ENCODE data around the gene IL6R. TPM values are rescaled to one million over a fixed set of nuclear protein-coding genes. Genes with fewer than 3 reads are reported as not detected.

The IL6R gene
- total RNA-seq, 1 donor from 2014 or later, result 9.7 TPM

GRCh38 chr1:154425172-154425571 is 20.0 kb downstream of the IL6R start:
- DNase-seq (ENCODE audit: low read depth in 2 of 2), result peak in 1 of 2 donors; percentile 24

- peak; percentile 44 to 47 for DNase-seq (ENCODE audit: low read depth in 2 of 2)
These were observed 22.3 kb downstream of the IL6R start for GRCh38 chr1:154427173-154428139.

- DNase-seq (ENCODE audit: low read depth in 2 of 2), result no peak
These were observed 24.0 kb downstream of the IL6R start for GRCh38 chr1:154429118-154429517.

DNA sequence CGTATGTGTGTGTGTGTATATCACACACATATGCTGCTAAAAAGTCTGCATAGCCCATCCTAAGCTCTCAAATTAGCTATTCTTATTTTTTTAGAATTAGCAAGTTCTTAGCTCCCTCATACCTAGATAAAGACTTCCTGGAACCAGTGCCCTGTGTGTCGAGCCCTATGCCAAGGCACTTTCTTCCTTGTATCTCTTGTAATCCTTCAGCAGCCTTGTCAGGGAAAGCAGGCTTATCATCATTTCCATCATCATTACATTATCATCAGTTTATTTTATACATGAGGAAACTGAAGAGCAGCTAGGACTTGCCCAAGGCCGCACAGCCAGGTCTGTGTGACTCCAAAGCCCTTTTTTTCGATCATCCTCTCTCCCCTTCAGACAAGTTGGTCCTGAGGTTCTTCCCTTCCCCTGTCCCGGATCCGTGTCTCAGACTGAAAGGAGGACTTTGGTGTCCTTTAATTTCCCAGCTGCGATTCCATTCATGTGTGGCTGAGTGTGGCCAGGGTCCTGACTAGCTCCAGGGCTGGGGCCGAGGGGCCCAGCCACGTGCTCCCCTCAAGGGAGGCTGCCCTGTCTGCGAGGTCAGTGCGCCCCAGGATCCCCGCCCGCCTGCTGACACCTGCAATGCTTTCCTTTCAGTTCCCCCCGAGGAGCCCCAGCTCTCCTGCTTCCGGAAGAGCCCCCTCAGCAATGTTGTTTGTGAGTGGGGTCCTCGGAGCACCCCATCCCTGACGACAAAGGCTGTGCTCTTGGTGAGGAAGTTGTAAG is 24.9 kb downstream of the IL6R start:
- DNase-seq (ENCODE audit: low read depth in 2 of 2), result no peak

DNA sequence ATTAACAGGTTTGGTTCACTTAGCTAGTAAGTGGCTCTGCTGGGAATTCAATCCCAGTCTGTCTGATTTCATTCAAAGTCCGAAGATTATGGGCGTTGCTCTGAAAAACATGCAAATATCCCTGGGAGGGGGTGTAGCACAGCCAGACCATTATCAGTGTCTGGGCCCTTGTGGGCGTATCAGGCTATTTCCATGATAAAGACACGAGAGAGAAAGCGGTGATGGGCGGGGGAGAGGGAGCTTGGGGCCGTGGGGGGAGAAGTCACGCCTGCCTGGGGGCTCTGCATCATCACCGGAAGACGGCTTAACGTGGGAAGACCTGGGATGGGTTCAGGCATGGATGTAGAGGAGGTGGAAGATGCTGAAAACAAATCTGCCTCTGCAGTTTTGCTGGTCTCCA is 25.8 kb downstream of the IL6R start:
- no peak for DNase-seq (ENCODE audit: low read depth in 2 of 2)

DNA sequence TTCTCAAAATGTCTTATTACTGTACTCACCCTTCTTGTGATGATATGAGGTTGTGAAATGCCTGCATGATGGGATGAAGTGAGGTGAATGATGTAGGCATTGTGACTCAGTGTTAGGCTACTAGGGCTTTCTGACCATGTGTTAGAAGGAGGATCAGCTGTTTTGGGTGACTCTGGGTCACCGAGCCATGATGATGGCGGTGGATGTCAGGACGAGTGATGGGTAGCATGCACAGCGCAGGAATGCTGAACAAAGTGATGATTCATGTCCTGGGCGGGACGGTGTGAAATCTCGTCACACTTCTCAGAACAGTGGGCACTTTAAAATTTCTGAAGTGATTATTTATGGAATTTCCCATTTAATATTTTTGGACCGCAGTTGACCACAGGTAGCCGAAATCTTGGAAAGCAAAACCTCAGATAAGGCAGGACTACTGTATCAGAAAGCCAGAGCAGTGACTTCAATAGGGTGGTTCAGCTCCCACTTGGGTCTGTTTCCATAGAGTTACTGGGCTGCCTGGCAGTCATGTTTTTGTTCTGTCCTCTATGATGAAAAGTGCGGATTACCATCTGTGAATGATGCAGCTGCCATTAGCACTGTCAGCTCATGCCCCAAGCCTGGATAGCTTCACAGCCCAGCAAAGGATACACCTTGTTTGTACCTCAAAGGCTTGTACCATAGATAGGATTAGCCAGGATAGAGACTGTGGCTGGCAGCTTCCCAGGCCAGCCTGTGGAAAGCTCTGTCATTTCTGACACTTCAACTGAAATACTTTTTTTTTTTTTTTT is 26.6 kb downstream of the IL6R start:
- DNase-seq (ENCODE audit: low read depth in 2 of 2), result peak in 1 of 2 donors; percentile 86

- DNase-seq (ENCODE audit: low read depth in 2 of 2), result no peak
These were observed 28.1 kb downstream of the IL6R start for GRCh38 chr1:154433161-154433764.

DNA sequence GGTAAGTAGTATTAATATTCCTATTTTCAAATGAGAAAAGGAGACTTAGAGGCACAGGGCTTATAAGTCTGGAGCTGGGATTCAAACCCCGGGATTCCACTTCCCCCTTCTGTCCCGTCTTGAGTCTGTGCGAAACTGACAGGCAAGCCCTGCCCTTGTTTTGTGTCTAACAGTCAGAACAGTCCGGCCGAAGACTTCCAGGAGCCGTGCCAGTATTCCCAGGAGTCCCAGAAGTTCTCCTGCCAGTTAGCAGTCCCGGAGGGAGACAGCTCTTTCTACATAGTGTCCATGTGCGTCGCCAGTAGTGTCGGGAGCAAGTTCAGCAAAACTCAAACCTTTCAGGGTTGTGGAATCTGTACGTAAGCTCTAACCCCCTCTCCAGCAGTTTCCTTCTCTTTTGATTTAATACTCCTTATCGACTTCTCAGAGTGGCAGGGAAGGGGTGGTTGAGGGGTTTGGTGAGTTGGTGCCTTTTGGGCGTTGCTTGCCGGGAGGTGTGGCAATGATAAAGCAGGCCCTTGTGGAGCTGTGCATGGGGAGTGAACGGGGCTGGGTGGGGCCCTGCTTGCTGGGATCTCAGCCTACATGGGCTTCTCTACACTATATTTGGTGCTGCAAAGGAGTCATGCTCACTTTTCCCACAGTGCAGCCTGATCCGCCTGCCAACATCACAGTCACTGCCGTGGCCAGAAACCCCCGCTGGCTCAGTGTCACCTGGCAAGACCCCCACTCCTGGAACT is 29.4 kb downstream of the IL6R start:
- peak in 1 of 2 donors; percentile 22 for DNase-seq (ENCODE audit: low read depth in 2 of 2)

GRCh38 chr1:154435599-154436200 is 30.6 kb downstream of the IL6R start:
- DNase-seq (ENCODE audit: low read depth in 2 of 2), result no peak

DNA sequence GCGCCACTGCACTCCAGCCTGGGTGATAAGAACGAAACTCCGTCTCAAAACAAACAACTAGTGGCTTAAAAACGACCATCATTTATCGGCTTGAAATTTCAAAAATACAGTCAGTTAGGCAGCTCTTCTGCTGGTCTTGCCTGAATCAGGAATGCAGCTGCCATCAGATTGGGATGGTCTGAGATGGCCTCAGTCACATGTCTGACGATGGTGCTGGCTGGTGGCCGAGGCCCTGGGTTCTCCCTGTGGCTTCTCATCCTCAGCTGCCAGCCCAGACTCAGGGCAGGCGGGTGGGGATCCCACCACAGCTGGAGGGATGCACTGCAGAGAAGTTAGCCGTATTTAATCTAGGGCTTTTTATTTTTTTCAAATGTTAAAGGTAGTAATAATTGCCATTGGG is 31.3 kb downstream of the IL6R start:
- DNase-seq (ENCODE audit: low read depth in 2 of 2), result no peak

- DNase-seq (ENCODE audit: low read depth in 2 of 2), result no peak
These were observed 35.1 kb downstream of the IL6R start for GRCh38 chr1:154440036-154440804.

GRCh38 chr1:154441241-154441888 is 36.2 kb downstream of the IL6R start:
- DNase-seq (ENCODE audit: low read depth in 2 of 2), result peak in 1 of 2 donors; percentile 21

DNA sequence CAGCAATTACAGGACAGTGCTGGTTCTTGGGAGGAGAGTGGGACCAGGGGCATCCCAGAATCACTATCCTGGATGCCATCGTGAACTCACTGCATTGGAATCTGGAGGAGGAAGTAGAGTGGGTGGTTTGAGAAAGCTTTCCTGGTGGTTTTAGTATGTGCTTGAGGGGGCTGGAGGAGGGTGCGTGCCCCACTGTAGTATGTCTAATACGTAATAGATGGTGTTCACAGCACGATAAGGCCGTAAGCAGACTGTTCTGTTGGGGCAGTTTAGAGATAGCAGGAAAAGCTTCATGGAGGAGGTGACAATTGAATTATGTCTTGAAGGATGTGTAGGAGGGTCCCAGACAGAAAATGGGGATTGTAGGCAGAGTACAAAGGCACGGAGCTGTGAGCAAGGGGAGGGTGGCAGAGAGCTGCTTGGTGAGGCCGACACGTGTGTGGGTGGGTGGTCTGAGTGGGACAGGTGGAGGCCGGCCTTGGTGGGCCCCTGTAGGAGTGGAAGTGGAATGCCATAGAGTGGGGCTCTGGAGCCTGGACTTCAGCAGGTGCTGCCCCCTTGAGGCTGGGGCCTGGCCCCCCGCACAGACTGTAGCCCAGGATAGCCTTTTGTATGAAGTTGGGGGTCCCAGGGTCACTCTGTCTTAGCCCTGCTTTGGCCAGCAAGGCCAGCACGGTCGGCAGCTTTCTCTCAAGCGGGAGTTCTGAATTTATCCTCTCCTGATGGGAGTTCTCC is 37.0 kb downstream of the IL6R start:
- peak; percentile 24 to 42 for DNase-seq (ENCODE audit: low read depth in 2 of 2)

DNA sequence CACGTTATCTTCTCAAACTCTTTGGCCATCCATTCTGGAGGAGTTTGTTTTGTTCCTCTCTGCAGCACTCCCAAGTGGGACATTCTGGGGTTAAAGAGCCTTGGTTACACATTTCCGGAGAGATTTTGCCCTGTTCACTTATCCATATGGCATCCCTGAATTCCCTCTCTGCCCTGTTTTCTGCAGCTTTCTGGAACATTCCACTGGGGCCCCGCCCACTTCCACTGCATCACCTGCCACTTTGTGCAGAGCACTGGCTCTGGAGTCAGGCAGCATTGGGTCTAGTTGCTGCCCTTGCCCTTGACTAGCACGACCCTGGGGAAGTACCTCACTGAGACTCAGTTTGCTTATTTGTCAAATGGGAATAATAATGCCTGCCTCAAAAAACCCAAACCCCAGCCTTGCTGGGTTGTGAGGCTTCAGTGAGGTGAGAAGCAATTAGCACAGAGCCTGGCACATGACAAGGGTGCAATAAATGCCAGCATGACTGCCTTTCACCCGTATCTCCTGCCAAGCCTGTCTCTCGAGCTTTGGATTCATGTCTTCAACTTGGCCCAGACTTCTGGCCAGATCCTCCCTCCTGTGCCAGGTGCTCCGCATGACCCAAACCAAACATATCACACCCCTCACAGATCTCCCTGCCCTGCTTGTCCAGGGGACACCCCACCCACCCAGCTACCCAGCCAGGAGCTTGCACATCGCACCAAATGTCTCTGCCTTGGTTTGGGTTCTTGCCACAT is 38.3 kb downstream of the IL6R start:
- DNase-seq (ENCODE audit: low read depth in 2 of 2), result no peak

DNA sequence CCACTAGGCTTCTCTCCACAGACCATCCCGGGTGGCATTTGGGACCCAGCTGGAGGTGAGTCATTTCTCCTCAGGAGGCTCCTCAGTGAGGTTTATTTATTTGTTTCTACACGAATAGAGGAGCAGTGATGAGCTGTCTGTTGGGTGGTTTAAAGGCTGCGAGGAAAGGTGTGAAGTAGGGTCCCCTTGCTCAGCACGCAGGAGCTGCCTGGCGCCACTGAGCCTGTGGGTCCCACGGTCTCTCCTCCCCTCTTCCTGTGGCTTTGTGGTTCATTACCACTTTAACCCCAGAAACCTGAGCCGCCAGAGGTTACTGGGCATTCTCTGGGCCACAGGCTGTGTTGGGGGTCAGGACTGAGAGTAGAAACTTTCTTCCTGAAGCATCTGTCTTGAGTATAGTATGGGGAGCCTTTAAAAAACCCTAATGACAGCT is 39.9 kb downstream of the IL6R start:
- DNase-seq (ENCODE audit: low read depth in 2 of 2), result peak in 1 of 2 donors; percentile 54

GRCh38 chr1:154446292-154446691 is 41.1 kb downstream of the IL6R start:
- peak in 1 of 2 donors; percentile 40 for DNase-seq (ENCODE audit: low read depth in 2 of 2)

- no peak for DNase-seq (ENCODE audit: low read depth in 2 of 2)
These were observed 41.6 kb downstream of the IL6R start for GRCh38 chr1:154446789-154447188.

Data from lung microvascular endothelial cell (primary cell).